ENCODE measurements around the gene GPATCH3.
A peak's percentile ranks its signal among the peaks of the same experiment; 100 is the strongest.
"Not testable (repeated sequence)": the region's sequence is repeated elsewhere in the genome, so short reads cannot be mapped to it uniquely, and the experiment has no call there.

GPATCH3 gene, protein sequence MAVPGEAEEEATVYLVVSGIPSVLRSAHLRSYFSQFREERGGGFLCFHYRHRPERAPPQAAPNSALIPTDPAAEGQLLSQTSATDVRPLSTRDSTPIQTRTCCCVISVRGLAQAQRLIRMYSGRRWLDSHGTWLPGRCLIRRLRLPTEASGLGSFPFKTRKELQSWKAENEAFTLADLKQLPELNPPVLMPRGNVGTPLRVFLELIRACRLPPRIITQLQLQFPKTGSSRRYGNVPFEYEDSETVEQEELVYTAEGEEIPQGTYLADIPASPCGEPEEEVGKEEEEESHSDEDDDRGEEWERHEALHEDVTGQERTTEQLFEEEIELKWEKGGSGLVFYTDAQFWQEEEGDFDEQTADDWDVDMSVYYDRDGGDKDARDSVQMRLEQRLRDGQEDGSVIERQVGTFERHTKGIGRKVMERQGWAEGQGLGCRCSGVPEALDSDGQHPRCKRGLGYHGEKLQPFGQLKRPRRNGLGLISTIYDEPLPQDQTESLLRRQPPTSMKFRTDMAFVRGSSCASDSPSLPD

DNA sequence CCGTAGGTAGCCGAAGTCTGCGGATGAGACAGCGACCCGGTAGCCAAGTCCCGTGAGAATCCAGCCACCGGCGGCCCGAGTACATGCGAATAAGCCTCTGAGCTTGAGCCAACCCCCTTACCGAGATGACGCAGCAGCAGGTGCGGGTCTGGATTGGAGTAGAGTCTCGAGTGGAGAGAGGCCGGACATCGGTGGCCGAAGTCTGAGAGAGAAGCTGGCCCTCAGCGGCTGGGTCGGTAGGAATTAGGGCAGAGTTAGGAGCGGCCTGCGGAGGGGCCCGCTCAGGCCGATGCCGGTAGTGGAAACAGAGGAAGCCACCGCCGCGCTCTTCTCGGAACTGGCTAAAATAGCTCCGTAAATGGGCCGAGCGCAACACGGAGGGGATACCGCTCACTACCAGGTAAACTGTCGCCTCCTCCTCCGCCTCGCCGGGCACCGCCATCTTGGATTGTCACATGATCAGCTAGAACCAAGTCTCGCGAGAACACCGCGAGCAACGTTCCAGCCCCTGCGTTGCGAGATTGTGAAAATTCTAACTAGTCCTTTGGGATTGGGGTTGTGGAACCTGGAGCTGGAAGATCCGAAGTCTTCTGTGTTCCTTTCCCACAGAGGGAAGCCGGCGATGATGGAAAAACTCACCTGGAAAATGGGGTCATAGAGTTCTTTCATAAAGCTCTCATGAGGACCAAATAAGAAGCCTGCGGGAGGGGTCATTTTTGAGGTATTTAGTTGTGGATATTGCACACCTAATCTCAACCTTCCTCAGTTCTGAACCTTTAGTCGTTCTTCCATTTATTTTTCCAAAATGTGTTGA is at the start of gene GPATCH3:
TSS of gene GPATCH3 (minus strand) at position 467 of the 814 bp plus-strand sequence. CDS start at position 442, 25 bp downstream.
- DNase-seq = peak; percentile 95

GRCh38 chr1:26949926-26950319 is 49.7 kb upstream of the GPATCH3 start:
- no peak for DNase-seq

GRCh38 chr1:26949266-26949925 is 49.1 kb upstream of the GPATCH3 start:
- DNase-seq = no peak

GRCh38 chr1:26948725-26949057 is 48.4 kb upstream of the GPATCH3 start:
- not testable (repeated sequence) for DNase-seq

DNA sequence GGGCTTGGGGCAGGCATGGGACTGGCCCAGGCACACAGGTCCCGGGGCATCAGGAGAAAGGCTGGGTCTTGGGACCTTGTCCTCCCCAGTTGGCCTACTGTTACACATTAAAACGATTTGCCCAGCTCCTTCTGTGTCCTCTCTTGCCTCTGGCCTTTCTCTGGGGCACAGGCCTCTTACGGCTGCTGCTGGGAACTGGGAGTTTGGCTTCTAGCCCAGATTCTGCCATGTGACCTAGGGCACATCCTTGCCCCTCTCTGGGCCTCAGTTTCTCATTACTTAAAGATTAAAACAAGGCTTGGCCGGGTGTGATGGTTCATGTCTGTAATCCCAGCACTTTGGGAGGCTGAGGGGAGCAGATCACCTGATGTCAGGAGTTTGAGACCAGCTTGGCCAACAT is 46.0 kb upstream of the GPATCH3 start:
- DNase-seq = no peak

- DNase-seq = no peak
Observed at GRCh38 chr1:26945728-26946127, 45.5 kb upstream of the GPATCH3 start.

DNA sequence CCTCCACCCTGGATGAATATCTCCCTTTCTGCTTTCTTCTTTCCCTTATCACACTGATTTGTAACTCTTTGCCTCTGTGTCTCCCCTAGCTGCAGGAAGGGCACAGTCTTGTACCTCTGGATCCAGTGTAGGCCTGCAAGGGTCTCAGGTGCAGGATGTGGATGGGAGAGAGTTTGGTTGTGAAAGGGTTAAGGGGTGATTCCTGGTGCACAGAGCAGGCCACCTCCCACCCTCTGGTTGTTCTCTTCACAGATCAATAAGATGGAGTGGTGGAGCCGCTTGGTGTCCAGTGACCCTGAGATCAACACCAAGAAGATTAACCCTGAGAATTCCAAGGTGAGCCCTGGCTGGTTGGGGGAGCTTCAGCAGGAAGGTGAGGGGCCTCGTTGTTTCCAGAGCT is 44.9 kb upstream of the GPATCH3 start:
- no peak for DNase-seq

DNA sequence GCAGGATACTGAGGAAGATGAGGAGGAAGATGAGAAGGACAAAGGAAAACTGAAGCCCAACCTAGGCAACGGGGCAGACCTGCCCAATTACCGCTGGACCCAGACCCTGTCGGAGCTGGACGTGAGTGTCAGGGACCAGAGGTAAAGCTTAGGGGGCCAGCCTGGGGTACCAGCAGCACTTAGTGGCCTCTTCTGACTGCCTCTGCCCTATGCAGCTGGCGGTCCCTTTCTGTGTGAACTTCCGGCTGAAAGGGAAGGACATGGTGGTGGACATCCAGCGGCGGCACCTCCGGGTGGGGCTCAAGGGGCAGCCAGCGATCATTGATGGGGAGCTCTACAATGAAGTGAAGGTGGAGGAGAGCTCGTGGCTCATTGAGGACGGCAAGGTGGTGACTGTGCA is 42.4 kb upstream of the GPATCH3 start:
- no peak for DNase-seq

DNA sequence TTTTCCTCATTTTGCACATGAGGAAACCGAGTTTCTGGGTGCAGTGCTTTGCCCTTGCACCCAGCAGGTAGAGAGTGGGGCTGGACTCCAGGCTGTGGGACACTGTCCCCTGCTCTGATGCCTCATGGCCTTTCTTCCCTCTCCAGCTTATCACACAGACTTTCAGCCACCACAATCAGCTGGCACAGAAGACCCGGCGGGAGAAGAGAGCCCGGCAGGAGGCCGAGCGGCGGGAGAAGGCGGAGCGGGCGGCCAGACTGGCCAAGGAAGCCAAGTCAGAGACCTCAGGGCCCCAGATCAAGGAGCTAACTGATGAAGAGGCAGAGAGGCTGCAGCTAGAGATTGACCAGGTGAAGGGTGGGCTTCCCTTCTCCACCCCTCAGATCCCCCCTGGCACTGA is 41.0 kb upstream of the GPATCH3 start:
- DNase-seq = no peak

- DNase-seq = no peak
Observed at GRCh38 chr1:26938659-26939025, 38.4 kb upstream of the GPATCH3 start.

DNA sequence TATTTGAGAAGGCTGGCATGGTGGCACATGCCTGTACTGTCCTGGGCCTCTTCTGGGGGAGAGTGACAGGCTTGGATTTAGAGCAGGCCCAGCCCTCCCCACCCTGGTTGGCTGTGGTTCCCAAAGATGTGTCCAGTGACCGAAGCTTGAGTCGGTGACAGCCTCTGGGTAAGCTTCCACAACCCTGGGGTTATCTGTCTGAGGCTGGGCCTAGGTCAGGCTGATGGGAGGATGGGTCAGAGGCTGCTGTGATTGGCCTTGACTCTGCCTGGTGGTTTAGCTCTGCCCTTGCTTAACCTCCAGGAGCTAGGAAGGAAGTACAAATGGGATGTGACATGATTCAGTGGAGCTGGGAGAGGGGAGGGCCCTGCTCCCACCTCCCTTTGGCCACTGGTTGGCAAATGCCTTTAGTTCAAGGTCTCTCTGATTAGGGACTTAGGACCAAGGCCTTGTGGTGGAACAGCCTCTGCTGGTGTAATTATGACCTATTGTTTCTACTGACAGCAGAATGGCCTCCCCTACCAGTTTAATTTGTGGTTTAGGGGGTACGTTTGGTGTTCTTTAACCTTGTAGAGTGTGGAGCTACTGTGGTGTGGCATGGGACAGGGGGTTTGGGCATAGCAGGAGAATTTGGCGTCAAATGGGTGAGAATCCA is 37.9 kb upstream of the GPATCH3 start:
- DNase-seq = no peak

- no peak for DNase-seq
Observed at GRCh38 chr1:26936823-26937222, 36.6 kb upstream of the GPATCH3 start.

DNA sequence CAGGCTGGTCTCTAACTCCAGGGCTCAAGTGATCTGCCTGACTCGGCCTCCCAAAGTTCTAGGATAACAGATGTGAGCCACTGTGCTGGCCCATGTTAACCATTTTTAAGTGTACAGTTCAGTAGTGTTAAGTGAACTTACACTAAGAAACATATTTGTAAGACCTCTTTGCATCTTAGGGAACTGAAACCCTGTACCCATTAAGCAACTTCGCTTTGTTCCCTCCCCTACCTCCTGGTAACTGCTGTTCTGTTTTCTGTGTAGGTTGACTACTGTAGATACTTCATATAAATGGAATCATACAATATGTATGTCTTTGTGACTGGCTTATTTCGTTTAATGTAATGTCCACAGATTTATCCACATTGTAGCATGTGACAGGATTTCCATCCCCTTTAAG is 32.3 kb upstream of the GPATCH3 start:
- DNase-seq = no peak

DNA sequence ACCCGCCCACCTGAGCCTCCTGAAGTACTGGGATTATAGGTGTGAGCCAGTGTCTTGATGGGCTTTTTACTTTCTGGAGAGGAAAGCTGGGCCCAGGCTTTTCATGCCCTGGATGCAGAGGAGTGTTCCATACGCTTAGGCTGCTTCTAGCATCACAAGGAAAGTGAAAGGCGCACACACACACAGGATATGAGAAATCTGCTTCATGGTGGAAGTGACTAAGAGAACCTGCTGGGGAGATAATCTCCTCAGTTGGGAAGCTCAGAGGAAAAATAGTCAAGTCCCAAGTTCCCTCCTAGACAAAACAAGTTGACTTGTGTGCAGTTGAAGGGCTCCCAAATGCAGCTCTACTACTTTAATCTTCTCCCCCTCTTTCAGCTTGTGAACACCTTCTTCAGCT is 23.4 kb upstream of the GPATCH3 start:
- no peak for DNase-seq

DNA sequence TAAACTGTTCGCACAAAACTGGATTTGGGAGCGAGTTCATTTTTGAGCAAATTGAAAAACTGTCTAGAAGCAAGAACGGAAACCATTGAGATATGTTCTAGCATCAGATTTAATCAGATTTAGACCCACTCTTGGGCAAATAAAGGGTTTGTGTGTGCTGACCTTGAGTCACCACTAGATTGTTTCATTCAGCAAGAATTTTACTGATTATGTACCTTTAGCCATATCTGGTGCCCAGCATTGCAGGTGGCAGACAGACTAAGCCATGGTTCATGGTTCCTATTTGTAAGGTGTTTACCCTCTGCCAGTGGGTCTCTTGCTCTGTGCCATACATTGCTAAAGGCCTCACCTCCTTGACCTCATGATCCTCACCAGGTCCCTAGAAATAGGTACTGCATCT is 22.6 kb upstream of the GPATCH3 start:
- no peak for DNase-seq

DNA sequence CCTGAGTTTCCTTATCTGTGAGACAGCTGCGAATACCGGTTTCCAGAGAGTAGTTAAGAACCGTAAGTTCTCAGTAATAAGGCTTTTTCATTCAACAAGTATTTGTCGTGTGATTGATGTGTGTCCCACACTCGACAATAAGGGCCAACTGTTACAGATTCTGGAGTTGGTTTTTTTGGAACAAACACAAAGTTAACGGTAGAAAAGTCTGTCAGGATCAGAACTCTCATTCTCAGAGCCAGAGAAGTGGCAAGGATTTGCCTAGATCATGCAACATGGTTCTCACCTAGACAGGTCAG is 22.1 kb upstream of the GPATCH3 start:
- DNase-seq = no peak

GRCh38 chr1:26921540-26922430 is 21.5 kb upstream of the GPATCH3 start, which contains the start of gene NUDC:
Gene NUDC (plus strand): TSS chr1:26921743. CDS start chr1:26921849, 106 bp downstream.
- peak; percentile 96 for DNase-seq

DNA sequence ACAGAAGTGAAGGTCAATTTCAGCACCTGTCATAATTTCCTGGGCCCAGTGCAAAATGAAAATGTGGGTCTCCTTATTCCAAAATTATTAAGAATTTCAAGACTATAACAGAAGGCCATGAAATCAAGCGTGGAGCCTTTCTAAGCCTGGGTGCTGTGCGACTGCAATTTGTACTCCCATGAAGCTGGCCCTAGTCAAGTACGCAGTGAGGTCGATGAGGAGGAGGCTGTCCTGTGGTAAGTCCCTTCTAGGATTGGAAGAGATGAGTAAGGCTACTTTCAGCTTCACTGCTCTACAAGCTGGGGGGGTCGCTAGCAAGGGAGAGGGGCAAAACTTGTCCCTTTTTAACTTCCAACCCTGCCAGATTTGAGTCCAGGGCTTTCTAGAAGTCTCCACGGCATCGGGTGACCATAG is 20.9 kb upstream of the GPATCH3 start:
- DNase-seq = no peak

DNA sequence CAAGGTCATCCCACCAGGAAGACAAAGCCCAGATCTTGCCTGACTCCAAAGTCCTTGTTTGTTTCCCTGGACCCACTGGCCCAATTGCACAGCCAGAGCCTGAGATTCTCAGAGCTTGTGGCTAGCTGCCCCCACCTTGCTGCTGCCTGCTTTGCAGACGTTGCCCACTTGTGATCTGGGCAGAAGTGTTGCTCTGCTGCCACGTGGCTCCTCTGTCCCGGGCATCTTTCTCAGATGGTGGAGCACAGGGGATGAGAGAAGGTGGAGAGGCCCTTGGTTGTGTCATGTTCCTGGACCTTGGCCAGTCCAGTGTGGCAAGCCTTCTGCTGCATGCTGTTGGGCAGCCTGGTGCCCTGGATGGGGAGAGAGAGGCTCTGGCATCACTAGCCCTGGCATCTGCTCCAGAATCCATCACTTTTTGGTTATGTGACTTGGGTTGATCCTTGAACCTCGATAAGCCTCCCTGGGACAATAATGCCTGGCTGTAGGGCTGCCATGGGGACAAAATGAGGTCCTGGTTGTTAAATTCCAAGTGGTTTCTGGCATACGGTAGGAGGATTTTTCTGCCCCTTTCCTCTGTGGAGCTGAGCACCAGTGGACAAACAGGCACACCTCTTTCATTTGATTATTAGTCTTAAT is 15.1 kb upstream of the GPATCH3 start:
- no peak for DNase-seq

DNA sequence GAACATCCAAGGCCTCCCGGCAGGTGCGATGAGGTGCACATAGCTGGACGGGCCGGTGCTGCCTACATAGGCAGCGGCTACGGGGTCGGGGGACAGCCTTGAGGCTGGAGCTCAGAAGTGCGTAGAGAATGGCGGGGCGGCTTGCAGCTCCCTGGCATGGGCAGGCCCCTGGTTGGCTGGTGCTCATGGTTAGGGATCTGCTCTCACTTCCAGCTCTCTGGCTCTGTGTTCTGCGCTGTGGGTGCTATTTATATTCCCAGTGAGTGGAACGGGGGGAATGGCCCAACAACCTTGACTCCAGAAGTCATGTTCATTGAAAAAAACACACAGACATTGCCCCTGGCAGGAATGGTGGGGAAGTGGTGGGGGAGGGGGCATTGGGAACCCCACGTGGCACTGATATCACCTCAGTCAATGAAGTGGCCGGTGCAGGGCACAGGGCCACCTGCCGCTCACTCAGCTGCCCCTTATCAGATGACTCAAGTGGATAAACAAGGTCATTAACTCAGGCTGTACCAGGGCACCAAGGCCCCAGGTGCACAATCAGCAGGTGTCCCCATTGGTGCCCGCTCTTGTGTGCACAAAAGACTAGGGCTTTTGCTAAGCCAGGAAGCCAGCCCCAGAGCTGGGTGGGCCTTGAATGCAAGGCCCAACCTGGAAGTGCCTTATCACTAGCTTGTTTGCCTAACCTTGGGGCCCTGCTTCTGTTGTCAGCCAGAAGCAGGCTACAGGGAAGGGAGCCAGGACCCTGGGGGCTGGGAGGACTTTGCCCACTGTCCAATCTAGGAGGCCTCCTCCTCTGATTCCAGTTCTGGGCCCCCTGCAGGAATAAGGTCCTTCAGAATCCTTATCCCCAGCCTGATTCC is 13.7 kb upstream of the GPATCH3 start, which contains the start of gene NR0B2:
TSS of gene NR0B2 (minus strand) at position 222 of the 866 bp plus-strand sequence. CDS start at position 187, 35 bp downstream.
- no peak for DNase-seq
